Measurements from ENCODE around the gene NRXN2. TPM values are rescaled to one million over a fixed set of nuclear protein-coding genes. Genes with fewer than 3 reads are reported as not detected.

The NRXN2 gene
- total RNA-seq, 2 experiments from 2014 or later = 0.24 to 0.35 TPM

- no peaks in the 10 kb centered on the region for H3K36me3 Mint-ChIP-seq (ENCODE audit: low read depth)
- H3K9me3 Mint-ChIP-seq = no peaks in the 10 kb centered on the region
- H3K27ac Mint-ChIP-seq = no peak overlapping the region
- intact Hi-C loops (cut with micrococcal nuclease) = no loop called here
- H3K4me1 Mint-ChIP-seq (ENCODE audit: low read depth) = peaks cover 6% of the 10 kb centered on the region
- CTCF ChIA-PET = interaction anchor here (0.8 kb wide), 1 partner anchor 85 kb away, joined by 3 read pairs; no protein-coding TSS in a partner anchor
- H3K27me3 Mint-ChIP-seq (ENCODE audit: low read depth) = no peaks in the 10 kb centered on the region
- no peak overlapping the region for H3K4me3 Mint-ChIP-seq
- DNase-seq = peak; percentile 45
These were observed 103.1 kb downstream of the NRXN2 start for GRCh38 chr11:64619811-64620380.

GRCh38 chr11:64619196-64619595, 103.8 kb downstream of the NRXN2 start:
- no peak overlapping the region for H3K27ac Mint-ChIP-seq
- CTCF ChIA-PET = no interaction called here
- H3K27me3 Mint-ChIP-seq (ENCODE audit: low read depth) = no peaks in the 10 kb centered on the region
- no peak overlapping the region for H3K4me3 Mint-ChIP-seq
- intact Hi-C loops (cut with micrococcal nuclease) = no loop called here
- peaks cover 6% of the 10 kb centered on the region for H3K4me1 Mint-ChIP-seq (ENCODE audit: low read depth)
- no peaks in the 10 kb centered on the region for H3K9me3 Mint-ChIP-seq
- H3K36me3 Mint-ChIP-seq (ENCODE audit: low read depth) = no peaks in the 10 kb centered on the region
- DNase-seq = no peak

- H3K27ac Mint-ChIP-seq = no peak overlapping the region
- peaks cover 13% of the 10 kb centered on the region for H3K4me1 Mint-ChIP-seq (ENCODE audit: low read depth)
- DNase-seq = no peak
- no peaks in the 10 kb centered on the region for H3K36me3 Mint-ChIP-seq (ENCODE audit: low read depth)
- H3K9me3 Mint-ChIP-seq = no peaks in the 10 kb centered on the region
- H3K4me3 Mint-ChIP-seq = no peak overlapping the region
- intact Hi-C loops (cut with micrococcal nuclease) = no loop called here
- H3K27me3 Mint-ChIP-seq (ENCODE audit: low read depth) = no peaks in the 10 kb centered on the region
- CTCF ChIA-PET = no interaction called here
These were observed 106.2 kb downstream of the NRXN2 start for GRCh38 chr11:64616817-64617216.

- peaks cover 11% of the 10 kb centered on the region for H3K4me1 Mint-ChIP-seq (ENCODE audit: low read depth)
- DNase-seq = no peak
- H3K36me3 Mint-ChIP-seq (ENCODE audit: low read depth) = no peaks in the 10 kb centered on the region
- no peak overlapping the region for H3K4me3 Mint-ChIP-seq
- no peaks in the 10 kb centered on the region for H3K27me3 Mint-ChIP-seq (ENCODE audit: low read depth)
- CTCF ChIA-PET = interaction anchor here (1.2 kb wide), 1 partner anchor 166 kb away, joined by 5 read pairs; no protein-coding TSS in a partner anchor
- H3K9me3 Mint-ChIP-seq = no peaks in the 10 kb centered on the region
- H3K27ac Mint-ChIP-seq = no peak overlapping the region
- intact Hi-C loops (cut with micrococcal nuclease) = no loop called here
These were observed 108.1 kb downstream of the NRXN2 start for GRCh38 chr11:64614917-64615316.

- peaks cover 13% of the 10 kb centered on the region for H3K4me1 Mint-ChIP-seq (ENCODE audit: low read depth)
- no peaks in the 10 kb centered on the region for H3K9me3 Mint-ChIP-seq
- H3K27me3 Mint-ChIP-seq (ENCODE audit: low read depth) = no peaks in the 10 kb centered on the region
- no peaks in the 10 kb centered on the region for H3K36me3 Mint-ChIP-seq (ENCODE audit: low read depth)
- intact Hi-C loops (cut with micrococcal nuclease) = no loop called here
- H3K4me3 Mint-ChIP-seq = no peak overlapping the region
- no peak overlapping the region for H3K27ac Mint-ChIP-seq
- CTCF ChIA-PET = no interaction called here
- no peak for DNase-seq
These were observed 109.3 kb downstream of the NRXN2 start for GRCh38 chr11:64613648-64614047.

GRCh38 chr11:64611869-64612646, 110.9 kb downstream of the NRXN2 start:
- no peaks in the 10 kb centered on the region for H3K9me3 Mint-ChIP-seq
- no peak overlapping the region for H3K4me3 Mint-ChIP-seq
- H3K36me3 Mint-ChIP-seq (ENCODE audit: low read depth) = no peaks in the 10 kb centered on the region
- CTCF ChIA-PET = no interaction called here
- H3K27ac Mint-ChIP-seq = no peak overlapping the region
- peaks cover 13% of the 10 kb centered on the region for H3K4me1 Mint-ChIP-seq (ENCODE audit: low read depth)
- intact Hi-C loops (cut with micrococcal nuclease) = no loop called here
- H3K27me3 Mint-ChIP-seq (ENCODE audit: low read depth) = no peaks in the 10 kb centered on the region
- peak; percentile 10 for DNase-seq

- CTCF ChIA-PET = no interaction called here
- intact Hi-C loops (cut with micrococcal nuclease) = no loop called here
- no peaks in the 10 kb centered on the region for H3K36me3 Mint-ChIP-seq (ENCODE audit: low read depth)
- H3K27me3 Mint-ChIP-seq (ENCODE audit: low read depth) = no peaks in the 10 kb centered on the region
- no peak overlapping the region for H3K27ac Mint-ChIP-seq
- H3K4me3 Mint-ChIP-seq = no peak overlapping the region
- H3K9me3 Mint-ChIP-seq = no peaks in the 10 kb centered on the region
- H3K4me1 Mint-ChIP-seq (ENCODE audit: low read depth) = peaks cover 13% of the 10 kb centered on the region
- DNase-seq = no peak
These were observed 111.8 kb downstream of the NRXN2 start for GRCh38 chr11:64611176-64611575.

GRCh38 chr11:64610596-64610995, 112.4 kb downstream of the NRXN2 start:
- Mint-ChIP-seq H3K27ac (no peak overlapping the region), H3K36me3 (ENCODE audit: low read depth) (no peaks in the 10 kb centered on the region), H3K9me3 (no peaks in the 10 kb centered on the region), H3K27me3 (ENCODE audit: low read depth) (no peaks in the 10 kb centered on the region), H3K4me3 (no peak overlapping the region), H3K4me1 (ENCODE audit: low read depth) (peaks cover 13% of the 10 kb centered on the region)
- DNase-seq = no peak
- CTCF ChIA-PET = no interaction called here
- intact Hi-C loops (cut with micrococcal nuclease) = no loop called here

GRCh38 chr11:64609436-64610047, 113.5 kb downstream of the NRXN2 start:
- peaks cover 13% of the 10 kb centered on the region for H3K4me1 Mint-ChIP-seq (ENCODE audit: low read depth)
- H3K4me3 Mint-ChIP-seq = no peak overlapping the region
- H3K27ac Mint-ChIP-seq = no peak overlapping the region
- no peaks in the 10 kb centered on the region for H3K9me3 Mint-ChIP-seq
- no peaks in the 10 kb centered on the region for H3K27me3 Mint-ChIP-seq (ENCODE audit: low read depth)
- intact Hi-C loops (cut with micrococcal nuclease) = no loop called here
- CTCF ChIA-PET = interaction anchor here (0.6 kb wide), 1 partner anchor 721 kb away, joined by 3 read pairs; no protein-coding TSS in a partner anchor
- no peak for DNase-seq
- H3K36me3 Mint-ChIP-seq (ENCODE audit: low read depth) = no peaks in the 10 kb centered on the region

GRCh38 chr11:64608636-64609035, 114.4 kb downstream of the NRXN2 start:
- H3K4me1 Mint-ChIP-seq (ENCODE audit: low read depth) = peaks cover 13% of the 10 kb centered on the region
- H3K9me3 Mint-ChIP-seq = no peaks in the 10 kb centered on the region
- no peak for DNase-seq
- no peaks in the 10 kb centered on the region for H3K36me3 Mint-ChIP-seq (ENCODE audit: low read depth)
- no peak overlapping the region for H3K4me3 Mint-ChIP-seq
- H3K27ac Mint-ChIP-seq = no peak overlapping the region
- no peaks in the 10 kb centered on the region for H3K27me3 Mint-ChIP-seq (ENCODE audit: low read depth)
- CTCF ChIA-PET = no interaction called here
- intact Hi-C loops (cut with micrococcal nuclease) = no loop called here

GRCh38 chr11:64608046-64608445, 115.0 kb downstream of the NRXN2 start:
- no peaks in the 10 kb centered on the region for H3K36me3 Mint-ChIP-seq (ENCODE audit: low read depth)
- H3K4me1 Mint-ChIP-seq (ENCODE audit: low read depth) = peaks cover 13% of the 10 kb centered on the region
- DNase-seq = no peak
- no peak overlapping the region for H3K27ac Mint-ChIP-seq
- CTCF ChIA-PET = no interaction called here
- intact Hi-C loops (cut with micrococcal nuclease) = no loop called here
- H3K27me3 Mint-ChIP-seq (ENCODE audit: low read depth) = no peaks in the 10 kb centered on the region
- H3K4me3 Mint-ChIP-seq = no peak overlapping the region
- no peaks in the 10 kb centered on the region for H3K9me3 Mint-ChIP-seq

- Mint-ChIP-seq H3K4me1 (ENCODE audit: low read depth) (peaks cover 13% of the 10 kb centered on the region), H3K27ac (no peak overlapping the region), H3K4me3 (no peak overlapping the region), H3K27me3 (ENCODE audit: low read depth) (no peaks in the 10 kb centered on the region), H3K9me3 (no peaks in the 10 kb centered on the region), H3K36me3 (ENCODE audit: low read depth) (no peaks in the 10 kb centered on the region)
- intact Hi-C loops (cut with micrococcal nuclease) = no loop called here
- no peak for DNase-seq
- CTCF ChIA-PET = no interaction called here
These were observed 115.5 kb downstream of the NRXN2 start for GRCh38 chr11:64607381-64607985.
